Measurements from ENCODE around the gene PODN. TPM values are rescaled to one million over a fixed set of nuclear protein-coding genes. Genes with fewer than 3 reads are reported as not detected.

The PODN gene
- total and polyA plus RNA-seq, 11 donors: 5.2 to 61.8 (median 16.7) TPM

GRCh38 chr1:53073868-53074311, 11.9 kb downstream of the PODN start:
- H3K27me3 ChIP-seq: no peaks in the 10 kb centered on the region
- ATAC-seq (peak; percentile 63 to 84 (median 68)), DNase-seq (peak; percentile 44 to 73 (median 67))
- intact Hi-C loops (cut with DNase I): no loop called here
- 54 to 69% (median 62%) methylated on average over 9 to 10 of the region's 10 CpGs for WGBS, 4 donors
- peak overlapping the region in 8 of 12 donors; percentile 13 to 74 (median 46) for H3K27ac ChIP-seq
- H3K4me3 ChIP-seq: no peak overlapping the region
- H3K9me3 ChIP-seq: no peaks in the 10 kb centered on the region
- H3K36me3 ChIP-seq: peaks cover 0 to 39% (median 0%) of the 10 kb centered on the region in 9 donors
- H3K4me1 ChIP-seq: peaks cover 0 to 19% (median 0%) of the 10 kb centered on the region in 12 donors
- TF ChIP-seq, protein P1, sequence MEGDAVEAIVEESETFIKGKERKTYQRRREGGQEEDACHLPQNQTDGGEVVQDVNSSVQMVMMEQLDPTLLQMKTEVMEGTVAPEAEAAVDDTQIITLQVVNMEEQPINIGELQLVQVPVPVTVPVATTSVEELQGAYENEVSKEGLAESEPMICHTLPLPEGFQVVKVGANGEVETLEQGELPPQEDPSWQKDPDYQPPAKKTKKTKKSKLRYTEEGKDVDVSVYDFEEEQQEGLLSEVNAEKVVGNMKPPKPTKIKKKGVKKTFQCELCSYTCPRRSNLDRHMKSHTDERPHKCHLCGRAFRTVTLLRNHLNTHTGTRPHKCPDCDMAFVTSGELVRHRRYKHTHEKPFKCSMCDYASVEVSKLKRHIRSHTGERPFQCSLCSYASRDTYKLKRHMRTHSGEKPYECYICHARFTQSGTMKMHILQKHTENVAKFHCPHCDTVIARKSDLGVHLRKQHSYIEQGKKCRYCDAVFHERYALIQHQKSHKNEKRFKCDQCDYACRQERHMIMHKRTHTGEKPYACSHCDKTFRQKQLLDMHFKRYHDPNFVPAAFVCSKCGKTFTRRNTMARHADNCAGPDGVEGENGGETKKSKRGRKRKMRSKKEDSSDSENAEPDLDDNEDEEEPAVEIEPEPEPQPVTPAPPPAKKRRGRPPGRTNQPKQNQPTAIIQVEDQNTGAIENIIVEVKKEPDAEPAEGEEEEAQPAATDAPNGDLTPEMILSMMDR (IDR thresholded peaks at IDR 0.05): no peak
- TF ChIP-seq POLR2A (IDR thresholded peaks at IDR 0.05): no peak

DNA sequence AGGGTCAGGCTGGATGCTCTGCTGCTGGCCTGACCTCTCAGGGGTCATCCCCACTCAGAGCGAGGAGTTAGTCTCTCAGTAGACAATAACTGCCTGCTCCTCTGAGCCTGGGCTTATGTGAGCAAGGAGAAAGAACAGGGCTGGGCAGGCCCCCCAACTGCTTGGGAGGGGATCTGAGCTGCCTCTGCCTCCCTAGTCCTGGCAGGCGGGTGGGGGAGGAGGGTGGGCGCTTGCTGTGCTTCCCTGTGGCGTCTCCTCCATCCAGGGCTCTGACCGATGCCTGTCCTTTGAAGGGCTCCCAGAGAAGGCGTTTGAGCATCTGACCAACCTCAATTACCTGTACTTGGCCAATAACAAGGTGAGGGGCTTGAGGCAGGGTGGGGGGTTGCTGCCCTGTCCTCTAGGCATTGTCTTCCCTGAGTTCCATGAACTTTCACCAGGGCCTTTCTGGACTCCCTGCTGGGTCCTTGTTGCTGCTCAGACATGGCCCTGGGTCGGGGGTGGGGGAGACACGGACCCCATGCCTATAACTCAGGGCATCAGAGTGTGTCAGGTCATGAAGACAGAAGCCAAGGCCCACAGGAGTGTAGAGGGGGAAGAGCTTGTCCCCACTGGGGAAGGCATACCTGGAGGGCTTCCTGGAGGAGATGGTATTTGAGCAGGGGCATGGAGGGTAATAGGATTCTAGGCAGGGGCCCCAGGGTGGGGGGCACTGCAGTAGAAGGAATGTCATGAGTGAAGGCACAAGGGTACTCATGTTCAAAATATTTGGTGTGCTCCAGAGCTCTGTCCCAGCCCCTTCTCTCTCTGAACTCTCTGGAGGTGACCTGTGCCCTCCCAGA, 12.5 kb downstream of the PODN start:
- Histone ChIP-seq H3K9me3 (no peaks in the 10 kb centered on the region), H3K27ac (peak overlapping the region in 7 of 12 donors; percentile 28 to 74 (median 47)), H3K4me1 (peaks cover 0 to 19% (median 0%) of the 10 kb centered on the region in 12 donors), H3K36me3 (peaks cover 0 to 42% (median 0%) of the 10 kb centered on the region in 9 donors), H3K4me3 (no peak overlapping the region), H3K27me3 (no peaks in the 10 kb centered on the region)
- WGBS, 4 donors: 87 to 94% (median 90%) methylated on average over 5 to 8 of the region's 8 CpGs
- TF ChIP-seq, protein P1 (IDR thresholded peaks at IDR 0.05): no peak
- TF ChIP-seq POLR2A (IDR thresholded peaks at IDR 0.05): no peak
- intact Hi-C loops (cut with DNase I): no loop called here
- ATAC-seq (no peak), DNase-seq (peak in 1 of 5 donors; percentile 22)

DNA sequence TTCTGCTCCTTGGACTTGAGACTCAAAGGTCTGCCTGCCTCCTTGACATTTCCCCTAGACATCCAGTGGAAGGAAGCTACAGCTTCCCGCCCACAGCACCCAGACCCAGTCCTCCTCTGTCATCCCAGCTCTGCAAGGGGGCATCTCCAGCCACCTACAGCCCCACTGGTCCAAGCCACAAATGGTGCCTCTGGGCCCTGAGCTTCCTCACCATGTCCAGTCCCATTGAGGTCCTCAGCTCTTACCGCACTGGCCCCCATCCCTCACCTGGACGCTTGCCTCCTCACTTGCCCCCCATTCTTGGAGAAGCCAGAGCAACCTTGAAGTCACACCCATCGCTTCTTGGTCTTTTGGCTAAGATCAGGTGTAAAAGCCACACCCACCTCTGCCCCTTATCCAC, 13.2 kb downstream of the PODN start:
- TF ChIP-seq, protein P1 (IDR thresholded peaks at IDR 0.05): no peak
- no peak for TF ChIP-seq POLR2A (IDR thresholded peaks at IDR 0.05)
- no peaks in the 10 kb centered on the region for H3K27me3 ChIP-seq
- H3K9me3 ChIP-seq: no peaks in the 10 kb centered on the region
- WGBS, 4 donors: 96 to 99% (median 98%) methylated on average over 4 of the region's 4 CpGs
- DNase-seq (peak in 2 of 5 donors; percentile 8 to 18), ATAC-seq (no peak)
- H3K4me3 ChIP-seq: no peak overlapping the region
- H3K27ac ChIP-seq: peak overlapping the region in 1 of 12 donors; percentile 28
- peaks cover 0 to 42% (median 0%) of the 10 kb centered on the region in 9 donors for H3K36me3 ChIP-seq
- H3K4me1 ChIP-seq: peaks cover 0 to 19% (median 0%) of the 10 kb centered on the region in 12 donors
- intact Hi-C loops (cut with DNase I): no loop called here

GRCh38 chr1:53075761-53076163, 13.7 kb downstream of the PODN start:
- Histone ChIP-seq H3K36me3 (peaks cover 0 to 40% (median 0%) of the 10 kb centered on the region in 9 donors), H3K27me3 (no peaks in the 10 kb centered on the region), H3K4me3 (no peak overlapping the region), H3K9me3 (no peaks in the 10 kb centered on the region), H3K27ac (no peak overlapping the region), H3K4me1 (peaks cover 0 to 19% (median 0%) of the 10 kb centered on the region in 12 donors)
- DNase-seq (peak in 3 of 5 donors; percentile 20 to 62 (median 29)), ATAC-seq (no peak)
- WGBS, 4 donors: 79 to 85% (median 81%) methylated on average over 7 to 8 of the region's 8 CpGs
- no peak for TF ChIP-seq POLR2A (IDR thresholded peaks at IDR 0.05)
- TF ChIP-seq, protein P1 (IDR thresholded peaks at IDR 0.05): no peak
- intact Hi-C loops (cut with DNase I): no loop called here
